Tibial nerve (tissue), 4 donors: ENCODE measurements around the gene MPLKIP.

ENCODE experiments used
- EP300 ChIP-seq, 2 donors: sonication (generic); formaldehyde crosslinking; IDR thresholded peaks; one replicate each; pipeline ENCODE4 v1.6.1; 2017; ENCODE audit warnings: antibody characterized with exemption in 2 of 2, mild to moderate bottlenecking in 1 of 2
- POLR2A ChIP-seq, 2 donors: fragments of 450-650 bp; IDR thresholded peaks; one replicate each; pipeline ENCODE4 v1.6.1; 2017; ENCODE audit warnings: antibody characterized with exemption in 2 of 2, mild to moderate bottlenecking in 2 of 2, moderate library complexity in 2 of 2
- TF ChIP-seq, protein P1 (sequence below), 5 experiments: fragments of 200-600 bp in 3 of 5; fragments of 450-650 bp in 2 of 5; sonication (generic) in 3 of 5; IDR thresholded peaks; one replicate each; pipeline ENCODE4 v1.5.1; 2016 to 2019; ENCODE audit warnings: antibody characterized with exemption in 5 of 5, mild to moderate bottlenecking in 3 of 5, moderate library complexity in 2 of 5

DNA sequence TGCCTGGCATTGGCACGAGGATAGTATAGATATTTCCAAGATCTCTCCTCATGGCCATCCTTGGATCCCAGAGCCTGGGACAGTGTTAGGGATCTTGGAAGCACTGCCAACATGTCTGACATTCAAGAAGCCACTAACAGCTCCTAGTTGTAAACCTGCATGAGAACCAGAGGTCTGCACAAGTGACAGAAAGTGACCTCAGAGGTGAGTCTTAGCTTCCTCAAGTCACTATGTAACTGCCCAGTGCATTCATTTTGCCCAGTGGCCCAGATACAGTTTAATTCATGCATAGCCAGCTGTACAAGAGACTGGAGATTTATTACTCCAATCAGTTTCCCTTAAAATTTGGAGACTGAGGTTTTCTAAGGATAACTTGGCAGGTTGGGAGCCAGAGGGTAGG lies 17.1 kb upstream of the MPLKIP start:
- TF ChIP-seq, protein P1, sequence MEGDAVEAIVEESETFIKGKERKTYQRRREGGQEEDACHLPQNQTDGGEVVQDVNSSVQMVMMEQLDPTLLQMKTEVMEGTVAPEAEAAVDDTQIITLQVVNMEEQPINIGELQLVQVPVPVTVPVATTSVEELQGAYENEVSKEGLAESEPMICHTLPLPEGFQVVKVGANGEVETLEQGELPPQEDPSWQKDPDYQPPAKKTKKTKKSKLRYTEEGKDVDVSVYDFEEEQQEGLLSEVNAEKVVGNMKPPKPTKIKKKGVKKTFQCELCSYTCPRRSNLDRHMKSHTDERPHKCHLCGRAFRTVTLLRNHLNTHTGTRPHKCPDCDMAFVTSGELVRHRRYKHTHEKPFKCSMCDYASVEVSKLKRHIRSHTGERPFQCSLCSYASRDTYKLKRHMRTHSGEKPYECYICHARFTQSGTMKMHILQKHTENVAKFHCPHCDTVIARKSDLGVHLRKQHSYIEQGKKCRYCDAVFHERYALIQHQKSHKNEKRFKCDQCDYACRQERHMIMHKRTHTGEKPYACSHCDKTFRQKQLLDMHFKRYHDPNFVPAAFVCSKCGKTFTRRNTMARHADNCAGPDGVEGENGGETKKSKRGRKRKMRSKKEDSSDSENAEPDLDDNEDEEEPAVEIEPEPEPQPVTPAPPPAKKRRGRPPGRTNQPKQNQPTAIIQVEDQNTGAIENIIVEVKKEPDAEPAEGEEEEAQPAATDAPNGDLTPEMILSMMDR (IDR thresholded peaks at IDR 0.05): no peak
- no peak for TF ChIP-seq EP300 (IDR thresholded peaks at IDR 0.05)
- TF ChIP-seq POLR2A (IDR thresholded peaks at IDR 0.05): no peak
